Activated T-cell treated with anti-CD3 and anti-CD28 coated beads for 24 hours (primary cell): ENCODE results near the gene GALK2.
"Not testable (repeated sequence)": the region's sequence is repeated elsewhere in the genome, so short reads cannot be mapped to it uniquely, and the experiment has no call there.

Source experiments
- DNase-seq: peaks from one replicate; pipeline ENCODE4 v3.0.0-alpha.2; 2020; ENCODE audit warnings: low read depth

Gene GALK2

DNA sequence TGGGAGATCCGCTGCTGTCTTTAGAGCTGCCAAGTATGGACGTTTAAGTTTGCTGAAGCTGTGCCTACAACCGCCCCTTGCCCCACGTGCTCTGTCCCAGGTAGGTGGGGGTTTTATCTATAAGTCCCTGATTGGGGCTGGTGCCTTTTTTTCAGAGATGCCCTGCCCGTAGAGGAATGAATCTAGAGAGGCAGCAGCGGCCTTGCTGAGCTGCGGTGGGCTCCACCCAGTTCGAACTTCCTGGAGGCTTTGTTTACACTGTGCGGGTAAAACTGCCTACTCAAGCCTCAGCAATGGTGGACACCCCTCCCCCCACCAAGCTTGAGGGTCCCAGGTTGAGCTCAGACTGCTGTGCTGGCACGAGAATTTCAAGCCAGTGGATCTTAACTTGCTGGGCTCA lies 169.6 kb downstream of the GALK2 start:
- DNase-seq, result no peak

DNA sequence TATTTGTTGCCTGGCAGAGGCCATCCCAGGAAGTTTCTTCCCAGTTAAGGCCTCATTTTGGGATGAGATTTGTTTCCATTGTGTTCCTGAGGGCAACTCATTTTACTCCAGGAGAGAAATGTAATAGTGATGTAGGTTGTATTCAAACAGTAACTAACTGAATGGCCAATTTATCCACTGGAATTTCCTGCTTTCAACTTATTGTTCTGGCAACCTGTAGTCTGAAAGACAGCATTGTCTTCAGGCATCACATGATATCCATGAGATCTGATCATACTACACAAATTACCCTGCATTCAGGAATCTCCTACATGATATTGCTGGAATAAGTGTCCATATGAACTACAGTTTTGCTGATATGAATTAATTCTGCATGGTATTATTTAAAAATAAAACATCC lies 173.5 kb downstream of the GALK2 start:
- no peak for DNase-seq

DNA sequence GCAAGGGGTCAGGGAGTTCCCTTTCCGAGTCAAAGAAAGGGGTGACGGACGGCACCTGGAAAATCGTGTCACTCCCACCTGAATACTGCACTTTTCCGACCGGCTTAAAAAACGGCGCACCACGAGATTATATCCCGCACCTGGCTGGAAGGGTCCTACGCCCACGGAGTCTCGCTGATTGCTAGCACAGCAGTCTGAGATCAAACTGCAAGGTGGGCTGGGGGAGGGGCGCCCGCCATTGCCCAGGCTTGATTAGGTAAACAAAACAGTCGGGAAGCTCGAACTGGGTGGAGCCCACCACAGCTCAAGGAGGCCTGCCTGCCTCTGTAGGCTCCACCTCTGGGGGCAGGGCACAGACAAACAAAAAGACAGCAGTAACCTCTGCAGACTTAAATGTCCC lies 184.4 kb downstream of the GALK2 start:
- DNase-seq, result not testable (repeated sequence)

DNA sequence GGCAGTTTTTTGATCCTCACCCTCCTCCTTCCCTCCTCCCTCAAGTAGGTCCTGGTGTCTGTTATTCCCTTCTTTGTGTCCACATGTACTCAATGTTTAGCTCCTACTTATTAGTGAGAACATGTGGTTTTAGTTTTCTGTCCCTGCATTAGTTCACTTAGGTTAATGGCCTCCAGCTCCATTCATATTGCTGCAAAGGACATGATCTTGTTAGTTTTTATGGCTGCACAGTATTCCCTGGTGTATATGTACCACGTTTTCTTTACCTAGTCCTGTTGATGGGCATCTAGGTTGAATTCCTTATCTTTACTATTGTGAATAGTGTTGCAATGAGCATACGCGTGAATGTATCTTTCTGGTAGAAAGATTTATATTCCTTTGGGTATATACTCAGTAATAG lies 191.3 kb downstream of the GALK2 start:
- DNase-seq, result no peak

DNA sequence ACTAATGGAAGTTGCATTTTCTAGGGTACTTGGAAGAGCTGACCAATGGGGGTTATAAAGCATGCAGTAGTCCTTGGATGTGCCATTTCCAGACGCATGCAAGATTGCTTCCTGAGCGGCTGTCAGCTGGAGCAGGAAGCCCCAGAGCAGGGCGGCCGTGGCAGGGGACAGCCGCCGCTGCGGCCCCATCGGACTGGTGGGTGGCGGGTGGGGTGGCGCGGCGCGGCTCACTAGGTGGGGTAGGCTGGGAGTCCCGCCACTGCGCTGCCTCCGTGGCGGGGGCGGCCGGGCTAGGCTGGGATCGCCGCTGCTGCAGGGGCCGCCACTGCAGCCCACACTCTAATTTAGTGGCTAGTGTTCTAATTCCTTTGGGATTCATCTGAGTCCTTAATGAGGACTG lies 196.4 kb downstream of the GALK2 start:
- DNase-seq, result no peak

DNA sequence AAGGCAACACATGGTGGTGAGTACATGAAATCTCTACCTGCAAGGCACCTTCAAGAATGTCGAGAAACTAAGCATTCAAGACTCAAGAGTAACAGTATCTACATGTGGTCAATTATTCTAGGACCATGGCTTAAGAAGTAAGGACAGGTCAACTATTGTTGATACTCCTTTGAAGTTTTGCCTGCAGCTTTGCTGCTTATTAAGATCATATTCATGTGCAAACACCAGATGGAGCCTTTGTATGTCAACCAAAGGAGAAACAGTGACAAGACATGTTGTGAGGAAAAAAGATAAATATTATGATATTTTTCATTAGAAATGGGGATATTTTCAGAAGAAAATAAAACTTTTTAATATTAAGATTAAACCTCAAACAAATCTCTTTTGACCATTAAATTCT lies 200.7 kb downstream of the GALK2 start:
- no peak for DNase-seq

DNA sequence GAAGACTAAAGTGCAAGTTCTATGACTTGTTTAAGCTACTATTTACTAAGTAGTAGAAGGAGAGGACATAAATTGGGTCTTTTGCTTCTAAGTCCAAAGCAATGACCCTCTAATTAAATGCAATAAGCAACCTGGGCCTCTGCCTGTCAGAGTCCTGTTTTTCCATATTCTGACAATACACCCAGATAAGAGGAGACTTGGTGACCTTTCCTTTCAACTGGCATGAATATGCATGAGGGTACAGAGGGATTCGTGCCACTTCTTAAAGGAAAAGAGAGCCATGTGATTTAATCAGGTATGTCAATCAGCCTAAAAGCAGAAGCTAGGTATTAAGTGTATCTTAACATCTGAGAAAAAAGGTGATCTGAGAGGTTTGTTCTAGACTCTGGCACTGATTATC lies 202.3 kb downstream of the GALK2 start:
- DNase-seq, result no peak

DNA sequence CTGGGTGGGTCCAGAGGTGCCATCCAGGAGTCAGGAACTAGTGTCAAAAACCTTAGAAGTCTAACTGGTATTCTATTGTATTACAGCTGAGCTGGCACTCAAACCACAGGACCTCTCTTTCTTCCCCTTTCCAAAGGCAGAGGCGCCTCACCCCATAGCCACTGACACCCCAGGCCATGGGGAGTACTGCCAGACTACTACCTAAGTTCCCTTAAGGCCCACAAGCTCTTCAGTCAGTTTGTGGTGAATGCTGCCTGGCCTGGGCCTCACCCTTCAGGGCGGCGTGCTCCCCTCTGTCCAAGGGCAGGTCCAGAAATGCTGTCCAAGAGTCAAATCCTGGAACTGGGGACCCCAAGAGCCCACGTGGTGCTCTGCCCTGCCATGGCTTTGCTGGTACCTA lies 209.9 kb downstream of the GALK2 start:
- DNase-seq, result no peak

DNA sequence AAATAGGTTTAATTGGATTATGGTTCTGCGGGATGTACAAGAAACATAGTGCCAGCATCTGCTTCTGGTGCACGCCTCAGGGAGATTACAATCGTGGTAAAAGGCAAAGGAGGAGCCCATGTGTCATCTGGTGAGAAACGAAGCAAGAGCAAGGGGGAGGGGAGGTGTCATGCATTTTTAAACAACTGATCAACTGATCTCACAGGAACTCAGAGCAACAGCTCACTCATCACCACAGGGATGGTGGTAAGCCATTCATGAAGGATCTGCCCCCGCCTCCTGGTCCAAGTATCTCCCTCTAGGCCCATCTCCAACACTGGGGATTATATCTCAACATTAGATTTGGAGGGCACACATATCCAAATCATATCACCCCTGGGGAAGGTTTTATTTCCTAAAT lies 210.9 kb downstream of the GALK2 start:
- no peak for DNase-seq
